Liver (tissue), 2 donors: ENCODE data around the gene UBR1.

Experiments
- YY1 ChIP-seq: IDR thresholded peaks from 2 replicates; pipeline ENCODE4 v1.6.1; 2016; ENCODE audit warnings: antibody characterized with exemption, mild to moderate bottlenecking
- TF ChIP-seq, protein P1 (sequence below): IDR thresholded peaks from 2 replicates; pipeline ENCODE4 v1.6.1; 2016; ENCODE audit warnings: antibody characterized with exemption
- TF ChIP-seq, protein P2 (sequence below): fragments of 150-350 bp; IDR thresholded peaks from 2 replicates; pipeline ENCODE4 v1.5.1; 2017; ENCODE audit warnings: improper control_type of control experiment, low read depth, low read length; ENCODE audit not compliant: missing input control
- donor health status: healthy.

DNA sequence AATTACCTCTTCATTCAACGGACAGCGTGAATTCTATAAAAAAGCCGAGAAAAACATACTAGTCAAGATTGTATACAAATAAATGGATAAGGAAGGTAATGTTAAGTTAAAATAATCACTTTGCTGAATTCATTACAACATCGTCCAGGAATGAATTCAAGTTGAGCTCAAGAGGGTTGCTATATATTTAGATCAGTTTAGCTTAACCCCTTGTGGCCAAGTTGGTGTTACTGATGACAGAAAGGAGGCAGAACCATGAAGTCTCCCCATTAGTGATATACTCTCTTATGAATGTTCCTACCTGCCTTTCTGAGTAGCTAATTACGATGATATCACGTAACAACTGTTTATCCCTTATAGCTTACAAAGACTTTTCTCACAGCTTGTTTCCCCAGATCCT, 34.9 kb downstream of the UBR1 start:
- TF ChIP-seq, protein P1, sequence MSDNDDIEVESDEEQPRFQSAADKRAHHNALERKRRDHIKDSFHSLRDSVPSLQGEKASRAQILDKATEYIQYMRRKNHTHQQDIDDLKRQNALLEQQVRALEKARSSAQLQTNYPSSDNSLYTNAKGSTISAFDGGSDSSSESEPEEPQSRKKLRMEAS: no peak
- no peak for TF ChIP-seq YY1
- TF ChIP-seq, protein P2, sequence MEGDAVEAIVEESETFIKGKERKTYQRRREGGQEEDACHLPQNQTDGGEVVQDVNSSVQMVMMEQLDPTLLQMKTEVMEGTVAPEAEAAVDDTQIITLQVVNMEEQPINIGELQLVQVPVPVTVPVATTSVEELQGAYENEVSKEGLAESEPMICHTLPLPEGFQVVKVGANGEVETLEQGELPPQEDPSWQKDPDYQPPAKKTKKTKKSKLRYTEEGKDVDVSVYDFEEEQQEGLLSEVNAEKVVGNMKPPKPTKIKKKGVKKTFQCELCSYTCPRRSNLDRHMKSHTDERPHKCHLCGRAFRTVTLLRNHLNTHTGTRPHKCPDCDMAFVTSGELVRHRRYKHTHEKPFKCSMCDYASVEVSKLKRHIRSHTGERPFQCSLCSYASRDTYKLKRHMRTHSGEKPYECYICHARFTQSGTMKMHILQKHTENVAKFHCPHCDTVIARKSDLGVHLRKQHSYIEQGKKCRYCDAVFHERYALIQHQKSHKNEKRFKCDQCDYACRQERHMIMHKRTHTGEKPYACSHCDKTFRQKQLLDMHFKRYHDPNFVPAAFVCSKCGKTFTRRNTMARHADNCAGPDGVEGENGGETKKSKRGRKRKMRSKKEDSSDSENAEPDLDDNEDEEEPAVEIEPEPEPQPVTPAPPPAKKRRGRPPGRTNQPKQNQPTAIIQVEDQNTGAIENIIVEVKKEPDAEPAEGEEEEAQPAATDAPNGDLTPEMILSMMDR: no peak
